ENCODE data around the gene PPP1R12A.

PPP1R12A gene

DNA sequence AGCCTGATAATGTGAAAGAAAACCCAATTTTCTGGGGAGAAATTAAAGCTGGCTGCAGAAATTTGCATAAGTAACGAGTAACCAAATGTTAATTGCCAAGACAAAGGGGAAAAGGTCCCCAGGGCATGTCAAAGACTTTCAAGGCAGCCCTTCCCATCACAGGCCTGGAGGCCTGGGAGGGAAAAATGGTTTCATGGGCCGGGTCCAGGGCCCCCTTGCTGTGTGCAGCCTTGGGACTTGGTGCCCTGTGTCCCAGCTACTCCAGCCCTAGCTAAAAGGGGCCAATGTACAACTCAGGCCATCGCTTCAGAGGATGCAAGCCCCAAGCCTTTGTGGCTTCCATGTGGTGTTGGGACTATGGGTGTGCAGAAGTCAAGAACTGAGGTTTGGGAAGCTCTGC is 96.5 kb downstream of the PPP1R12A start:
- no peak for TF ChIP-seq MYC (IDR thresholded peaks at IDR 0.05; ENCODE audit: low read depth, low read length)
- TF ChIP-seq, protein P1, sequence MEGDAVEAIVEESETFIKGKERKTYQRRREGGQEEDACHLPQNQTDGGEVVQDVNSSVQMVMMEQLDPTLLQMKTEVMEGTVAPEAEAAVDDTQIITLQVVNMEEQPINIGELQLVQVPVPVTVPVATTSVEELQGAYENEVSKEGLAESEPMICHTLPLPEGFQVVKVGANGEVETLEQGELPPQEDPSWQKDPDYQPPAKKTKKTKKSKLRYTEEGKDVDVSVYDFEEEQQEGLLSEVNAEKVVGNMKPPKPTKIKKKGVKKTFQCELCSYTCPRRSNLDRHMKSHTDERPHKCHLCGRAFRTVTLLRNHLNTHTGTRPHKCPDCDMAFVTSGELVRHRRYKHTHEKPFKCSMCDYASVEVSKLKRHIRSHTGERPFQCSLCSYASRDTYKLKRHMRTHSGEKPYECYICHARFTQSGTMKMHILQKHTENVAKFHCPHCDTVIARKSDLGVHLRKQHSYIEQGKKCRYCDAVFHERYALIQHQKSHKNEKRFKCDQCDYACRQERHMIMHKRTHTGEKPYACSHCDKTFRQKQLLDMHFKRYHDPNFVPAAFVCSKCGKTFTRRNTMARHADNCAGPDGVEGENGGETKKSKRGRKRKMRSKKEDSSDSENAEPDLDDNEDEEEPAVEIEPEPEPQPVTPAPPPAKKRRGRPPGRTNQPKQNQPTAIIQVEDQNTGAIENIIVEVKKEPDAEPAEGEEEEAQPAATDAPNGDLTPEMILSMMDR (IDR thresholded peaks at IDR 0.05; ENCODE audit: low read depth, low read length): no peak
- DNase-seq (ENCODE audit: low read depth): no peak
- no peak overlapping the region for H3K4me3 ChIP-seq (ENCODE audit: low read depth, low read length)

DNA sequence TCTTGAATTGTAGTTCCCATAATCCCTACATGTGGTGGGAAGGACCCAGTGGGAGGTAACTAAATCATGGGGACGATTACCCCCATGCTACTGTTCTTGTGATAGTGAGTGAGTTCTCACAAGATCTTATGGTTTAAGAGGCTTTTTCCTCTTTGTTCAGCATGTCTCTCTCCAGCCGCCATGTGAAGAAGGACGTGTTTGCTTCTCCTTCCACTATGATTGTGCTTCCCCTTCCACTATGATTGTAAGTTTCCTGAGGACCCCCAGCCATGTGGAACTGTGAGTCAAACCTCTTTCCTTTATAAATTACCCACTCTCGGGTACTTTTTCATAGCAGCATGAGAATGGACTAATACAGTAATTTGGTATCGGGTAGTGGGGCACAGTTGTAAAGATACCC is 97.3 kb downstream of the PPP1R12A start:
- DNase-seq (ENCODE audit: low read depth): no peak
- TF ChIP-seq, protein P2, sequence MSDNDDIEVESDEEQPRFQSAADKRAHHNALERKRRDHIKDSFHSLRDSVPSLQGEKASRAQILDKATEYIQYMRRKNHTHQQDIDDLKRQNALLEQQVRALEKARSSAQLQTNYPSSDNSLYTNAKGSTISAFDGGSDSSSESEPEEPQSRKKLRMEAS (IDR thresholded peaks at IDR 0.05; ENCODE audit: low read depth, low read length): no peak
- TF ChIP-seq POLR2A (IDR thresholded peaks at IDR 0.05; ENCODE audit: extremely low read depth, insufficient read length): no peak
- no peak for TF ChIP-seq MYC (IDR thresholded peaks at IDR 0.05; ENCODE audit: low read depth, low read length)
- TF ChIP-seq, protein P1 (IDR thresholded peaks at IDR 0.05; ENCODE audit: low read depth, low read length): no peak
- H3K4me3 ChIP-seq (ENCODE audit: low read depth, low read length): no peak overlapping the region

DNA sequence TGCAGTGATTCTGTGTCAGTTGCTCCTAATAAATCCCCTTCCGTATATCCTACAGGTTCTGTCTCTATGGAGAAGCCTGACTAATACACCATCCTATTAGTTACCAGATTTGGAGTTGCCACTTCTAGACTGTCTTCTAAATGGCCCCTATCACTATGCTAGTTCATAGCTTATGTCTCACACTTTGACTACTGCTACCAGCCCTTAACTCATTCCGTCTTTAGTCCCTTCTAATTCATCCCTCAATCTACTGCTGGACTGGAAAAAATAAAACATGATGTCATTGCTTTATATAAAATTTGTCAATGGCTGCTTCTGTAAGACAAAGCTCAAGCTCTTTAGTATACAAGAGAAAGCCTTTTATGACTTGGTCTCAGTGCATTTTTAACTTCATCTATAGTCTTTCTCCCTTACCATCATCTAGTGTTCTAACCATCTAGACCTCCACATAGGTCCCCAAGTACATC is 99.5 kb downstream of the PPP1R12A start:
- no peak for DNase-seq (ENCODE audit: low read depth)
- TF ChIP-seq MYC (IDR thresholded peaks at IDR 0.05; ENCODE audit: low read depth, low read length): no peak
- TF ChIP-seq POLR2A (IDR thresholded peaks at IDR 0.05; ENCODE audit: extremely low read depth, insufficient read length): no peak
- TF ChIP-seq, protein P1 (IDR thresholded peaks at IDR 0.05; ENCODE audit: low read depth, low read length): no peak
- TF ChIP-seq, protein P2 (IDR thresholded peaks at IDR 0.05; ENCODE audit: low read depth, low read length): no peak
- H3K4me3 ChIP-seq (ENCODE audit: low read depth, low read length): no peak overlapping the region

DNA sequence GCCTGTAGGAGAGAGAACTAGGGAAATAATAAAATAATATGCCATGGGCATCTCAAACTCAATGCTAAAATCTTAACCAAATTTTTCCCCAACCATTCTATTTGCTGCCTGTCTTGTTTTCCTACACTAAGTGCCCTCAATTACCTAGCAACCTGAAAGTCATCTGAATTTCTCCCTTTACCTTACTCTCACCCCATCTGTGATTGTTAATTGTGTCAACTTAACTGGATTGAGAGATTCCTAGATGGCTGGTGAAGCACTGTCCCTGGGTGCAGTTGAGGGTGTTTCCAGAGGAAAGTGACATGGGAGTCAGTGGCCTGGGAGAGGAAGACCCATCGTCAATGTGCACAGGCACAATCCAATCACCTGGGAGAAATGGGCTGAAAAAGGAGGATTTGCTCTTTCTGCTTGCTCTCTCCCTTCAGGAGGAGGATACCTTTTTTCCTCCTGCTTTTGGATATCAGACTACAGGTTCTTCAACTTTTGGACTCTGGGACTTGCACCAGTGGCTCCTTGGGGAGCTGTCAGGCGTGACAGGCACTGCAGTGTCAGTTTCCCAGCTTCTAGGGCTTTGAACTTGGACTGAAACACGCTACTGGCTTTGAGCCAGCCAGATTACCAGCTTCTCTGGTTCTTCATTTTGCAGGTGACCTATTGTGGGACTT is 100.1 kb downstream of the PPP1R12A start:
- TF ChIP-seq, protein P2 (IDR thresholded peaks at IDR 0.05; ENCODE audit: low read depth, low read length): no peak
- TF ChIP-seq MYC (IDR thresholded peaks at IDR 0.05; ENCODE audit: low read depth, low read length) (no peak), POLR2A (IDR thresholded peaks at IDR 0.05; ENCODE audit: extremely low read depth, insufficient read length) (no peak)
- TF ChIP-seq, protein P1 (IDR thresholded peaks at IDR 0.05; ENCODE audit: low read depth, low read length): no peak
- H3K4me3 ChIP-seq (ENCODE audit: low read depth, low read length): no peak overlapping the region
- DNase-seq (ENCODE audit: low read depth): no peak

DNA sequence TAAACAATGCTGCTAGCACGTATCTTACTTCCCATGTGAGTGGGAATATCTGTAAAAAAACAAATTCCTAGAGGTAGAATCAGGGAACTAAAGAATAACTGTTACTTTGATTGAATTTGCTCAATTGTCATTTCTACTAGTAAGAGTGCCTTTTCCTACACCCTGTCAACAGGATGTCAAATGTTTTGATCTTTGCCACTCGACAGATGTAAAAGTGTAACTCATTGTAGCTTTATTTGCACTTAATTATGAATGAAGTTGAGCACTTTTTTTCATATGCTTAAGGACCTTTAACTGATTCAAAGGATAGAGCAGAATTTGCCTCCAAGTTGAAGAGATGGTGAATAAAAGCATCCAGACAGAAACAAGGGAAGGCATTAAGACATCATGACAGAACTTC is 104.5 kb downstream of the PPP1R12A start:
- H3K4me3 ChIP-seq (ENCODE audit: low read depth, low read length): no peak overlapping the region
- DNase-seq (ENCODE audit: low read depth): no peak
- TF ChIP-seq, protein P1 (IDR thresholded peaks at IDR 0.05; ENCODE audit: low read depth, low read length): no peak
- no peak for TF ChIP-seq MYC (IDR thresholded peaks at IDR 0.05; ENCODE audit: low read depth, low read length)
- no peak for TF ChIP-seq POLR2A (IDR thresholded peaks at IDR 0.05; ENCODE audit: extremely low read depth, insufficient read length)
- TF ChIP-seq, protein P2 (IDR thresholded peaks at IDR 0.05; ENCODE audit: low read depth, low read length): no peak
